Suprapubic skin (tissue), 4 donors: ENCODE data around the gene PTPRN2. TPM values are rescaled to one million over a fixed set of nuclear protein-coding genes. Genes with fewer than 3 reads are reported as not detected.

Source experiments
- DNase-seq, 2 donors: peaks; one replicate each; pipeline ENCODE4 v3.0.0-alpha.2; 2019; ENCODE audit warnings: low spot score in 2 of 2
- H3K27ac ChIP-seq: fragments of 200-600 bp; sonication (generic); one replicate; pipeline ENCODE4 v1.5.1; 2019
- H3K27me3 ChIP-seq: fragments of 200-600 bp; sonication (generic); one replicate; pipeline ENCODE4 v1.5.1; 2019
- H3K36me3 ChIP-seq: fragments of 200-600 bp; sonication (generic); one replicate; pipeline ENCODE4 v1.5.1; 2019
- H3K4me1 ChIP-seq: fragments of 200-600 bp; sonication (generic); one replicate; pipeline ENCODE4 v1.5.1; 2019
- H3K4me3 ChIP-seq: fragments of 200-600 bp; sonication (generic); one replicate; pipeline ENCODE4 v1.5.1; 2019; ENCODE audit warnings: mild to moderate bottlenecking
- H3K9me3 ChIP-seq: fragments of 200-600 bp; sonication (generic); one replicate; pipeline ENCODE4 v1.5.1; 2019
- CTCF ChIP-seq, 2 donors: fragments of 200-600 bp in 1 of 2; fragments of 450-650 bp in 1 of 2; sonication (generic) in 1 of 2; IDR thresholded peaks; one replicate each; pipeline ENCODE4 v1.5.1; 2016 to 2019; ENCODE audit warnings: antibody characterized with exemption in 2 of 2, mild to moderate bottlenecking in 1 of 2, moderate library complexity in 1 of 2
- EP300 ChIP-seq: sonication (generic); formaldehyde crosslinking; IDR thresholded peaks from one replicate; pipeline ENCODE4 v1.6.1; 2017; ENCODE audit warnings: antibody characterized with exemption
- POLR2A ChIP-seq, 2 donors: fragments of 450-650 bp; IDR thresholded peaks; one replicate each; pipeline ENCODE4 v1.6.1; 2017; ENCODE audit warnings: antibody characterized with exemption in 2 of 2, mild to moderate bottlenecking in 2 of 2, moderate library complexity in 2 of 2
- POLR2AphosphoS5 ChIP-seq, 3 donors: sonication (generic); formaldehyde crosslinking; IDR thresholded peaks; one replicate each; pipeline ENCODE4 v1.6.1; 2017; ENCODE audit warnings: antibody characterized with exemption in 3 of 3
- WGBS: methylation state at CpG from one replicate; pipeline ENCODE4 v1.1.5; 2018; 5-methylcytosine and 5-hydroxymethylcytosine counted together
- total RNA-seq, 4 donors: library from RNA; depleted of rRNA; stranded (reverse); fragments of >200 nt; gene quantifications; one replicate each; pipeline ENCODE4 v1.1.0, GENCODE V29; 2016

PTPRN2 gene
- total RNA-seq, 4 donors from 2014 or later, result 0.23 to 1.8 (median 1.3) TPM

DNA sequence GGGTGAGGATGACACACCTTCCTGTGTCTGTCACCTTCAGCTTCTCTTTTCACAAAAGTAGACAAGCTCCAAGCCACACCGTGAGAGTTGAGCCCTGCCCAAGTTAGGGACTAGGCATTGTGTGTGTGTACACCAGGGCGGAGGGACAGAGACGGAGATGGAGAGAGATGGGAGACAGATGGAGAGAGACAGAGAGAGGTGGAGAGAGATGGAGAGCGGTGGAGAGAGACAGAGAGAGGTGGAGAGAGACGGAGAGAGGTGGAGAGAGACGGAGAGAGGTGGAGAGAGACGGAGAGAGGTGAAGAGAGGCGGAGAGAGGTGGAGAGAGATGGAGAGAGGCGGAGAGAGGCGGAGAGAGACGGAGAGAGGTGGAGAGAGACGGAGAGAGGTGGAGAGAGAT lies 1043.8 kb downstream of the PTPRN2 start:
- TF ChIP-seq POLR2A (IDR thresholded peaks at IDR 0.05), result no peak
- no peak for TF ChIP-seq POLR2AphosphoS5 (IDR thresholded peaks at IDR 0.05)
- TF ChIP-seq CTCF (IDR thresholded peaks at IDR 0.05), result no peak
- TF ChIP-seq EP300, result no peak
- H3K4me1 ChIP-seq, result no peaks in the 10 kb centered on the region
- DNase-seq, result peak; percentile 14 to 48
- H3K36me3 ChIP-seq, result peaks cover 9% of the 10 kb centered on the region
- H3K27ac ChIP-seq, result no peak overlapping the region
- no peaks in the 10 kb centered on the region for H3K27me3 ChIP-seq
- WGBS, result 89% methylated on average over 12 of the region's 12 CpGs
- no peaks in the 10 kb centered on the region for H3K9me3 ChIP-seq
- no peak overlapping the region for H3K4me3 ChIP-seq

DNA sequence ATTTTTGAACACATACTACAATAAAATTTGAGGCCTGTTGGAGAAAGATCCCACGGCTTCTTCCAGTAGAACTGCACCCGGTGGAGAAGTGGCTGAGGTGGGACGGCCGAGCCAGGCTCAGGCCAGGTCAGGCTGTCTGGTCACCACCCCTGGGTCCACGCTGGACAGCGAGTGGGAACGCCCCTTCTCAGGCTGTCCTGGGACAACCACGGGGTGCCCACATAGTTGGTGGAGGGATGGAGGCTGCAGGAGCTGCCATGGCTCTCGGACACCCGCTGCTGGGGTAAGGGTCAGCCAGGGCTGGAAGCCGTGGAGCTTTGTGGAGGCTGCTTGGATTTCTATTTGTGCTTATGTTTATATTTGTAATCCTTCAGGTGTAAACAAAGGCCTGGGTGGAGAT lies 1044.3 kb downstream of the PTPRN2 start:
- no peak overlapping the region for H3K4me3 ChIP-seq
- peak; percentile 42 to 74 for DNase-seq
- WGBS, result 93% methylated on average over 11 of the region's 11 CpGs
- no peaks in the 10 kb centered on the region for H3K27me3 ChIP-seq
- H3K27ac ChIP-seq, result no peak overlapping the region
- no peaks in the 10 kb centered on the region for H3K4me1 ChIP-seq
- H3K9me3 ChIP-seq, result no peaks in the 10 kb centered on the region
- H3K36me3 ChIP-seq, result peaks cover 9% of the 10 kb centered on the region
- no peak for TF ChIP-seq EP300
- TF ChIP-seq CTCF (IDR thresholded peaks at IDR 0.05), result no peak
- no peak for TF ChIP-seq POLR2AphosphoS5 (IDR thresholded peaks at IDR 0.05)
- TF ChIP-seq POLR2A (IDR thresholded peaks at IDR 0.05), result no peak

DNA sequence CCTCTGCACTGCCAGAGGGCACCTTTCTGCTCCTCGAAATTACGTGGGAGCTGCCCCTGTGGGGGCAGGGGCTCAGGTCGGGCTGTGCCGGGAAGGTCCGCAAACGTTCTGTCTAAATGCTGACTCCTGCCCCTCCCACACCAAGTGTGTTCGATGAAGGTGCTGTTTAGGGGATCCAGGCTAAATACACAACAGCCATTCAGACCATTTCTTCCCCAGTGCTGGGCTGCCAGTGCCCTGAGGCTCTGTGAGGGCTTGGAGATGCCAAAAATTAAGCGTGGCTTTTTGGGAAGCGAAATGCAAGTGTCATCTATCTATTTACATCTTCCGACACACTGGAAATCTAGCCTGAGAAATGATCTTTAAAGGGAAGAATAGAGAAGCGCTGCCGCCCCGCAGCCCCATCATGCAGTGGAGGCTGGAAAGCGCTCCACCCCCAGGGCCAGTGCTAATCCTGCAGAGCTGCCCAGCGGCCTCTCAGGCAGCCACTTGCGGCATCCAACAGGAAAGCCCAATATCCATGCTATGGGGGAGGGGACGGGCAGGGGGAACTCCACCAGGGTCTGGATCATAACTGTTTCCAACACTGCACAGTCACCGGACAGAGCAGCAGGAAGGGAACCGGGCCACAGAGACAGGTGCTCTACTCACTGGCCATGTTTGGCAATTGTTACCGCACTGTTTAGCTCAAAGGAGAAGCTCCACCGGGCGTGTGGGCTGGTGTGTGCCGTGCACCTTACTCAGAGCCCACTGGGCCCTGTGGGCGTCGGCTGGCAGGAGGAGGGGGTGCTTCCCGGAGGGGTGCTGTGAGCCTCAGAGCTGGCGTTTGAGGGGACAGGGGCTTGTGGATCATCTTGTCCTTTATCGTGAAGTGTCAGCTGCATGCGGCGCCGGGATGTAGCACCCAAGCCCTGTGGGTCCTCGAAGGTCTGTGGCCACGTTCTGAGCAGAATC lies 1045.3 kb downstream of the PTPRN2 start:
- Histone ChIP-seq H3K27ac (no peak overlapping the region), H3K36me3 (peaks cover 9% of the 10 kb centered on the region), H3K4me3 (no peak overlapping the region), H3K27me3 (no peaks in the 10 kb centered on the region), H3K4me1 (no peaks in the 10 kb centered on the region), H3K9me3 (no peaks in the 10 kb centered on the region)
- 83% methylated on average over 24 of the region's 33 CpGs for WGBS
- TF ChIP-seq CTCF (IDR thresholded peaks at IDR 0.05) (no peak), EP300 (no peak), POLR2A (IDR thresholded peaks at IDR 0.05) (no peak), POLR2AphosphoS5 (IDR thresholded peaks at IDR 0.05) (no peak)
- DNase-seq, result peak; percentile 35 to 58

- peak; percentile 44 to 66 for DNase-seq
- TF ChIP-seq POLR2A (IDR thresholded peaks at IDR 0.05) (no peak), CTCF (IDR thresholded peaks at IDR 0.05) (no peak), EP300 (no peak)
- Histone ChIP-seq H3K36me3 (peaks cover under 1% of the 10 kb centered on the region), H3K4me3 (no peak overlapping the region), H3K4me1 (no peaks in the 10 kb centered on the region), H3K27me3 (no peaks in the 10 kb centered on the region), H3K9me3 (no peaks in the 10 kb centered on the region), H3K27ac (no peak overlapping the region)
- 88% methylated on average over 24 of the region's 26 CpGs for WGBS
Observed at GRCh38 chr7:157541295-157542067, 1046.1 kb downstream of the PTPRN2 start.
